Ramos (cell line): ENCODE measurements around the gene UGP2.

Experiments used
- in situ Hi-C: fragments of 300-500 bp; cut with MboI; formaldehyde crosslinking; loops from one replicate; pipeline ENCODE4 v1.14.3; 2022; ENCODE audit warnings: low sequenced_read_pairs; ENCODE audit not compliant: unreplicated experiment

Gene UGP2

GRCh38 chr2:63861220-63861822 lies 19.6 kb downstream of the UGP2 start:
- in situ Hi-C loops, result no loop called here

GRCh38 chr2:63862806-63863205 lies 21.1 kb downstream of the UGP2 start:
- in situ Hi-C loops, result no loop called here

GRCh38 chr2:63863707-63864106 lies 22.0 kb downstream of the UGP2 start:
- in situ Hi-C loops, result no loop called here

GRCh38 chr2:63865159-63865799 lies 23.6 kb downstream of the UGP2 start:
- in situ Hi-C loops, result no loop called here

GRCh38 chr2:63866009-63866709 lies 24.5 kb downstream of the UGP2 start:
- in situ Hi-C loops, result no loop called here

GRCh38 chr2:63870679-63871078 lies 29.0 kb downstream of the UGP2 start:
- in situ Hi-C loops, result no loop called here

GRCh38 chr2:63871864-63872263 lies 30.2 kb downstream of the UGP2 start:
- in situ Hi-C loops, result no loop called here

- in situ Hi-C loops, result no loop called here
These were observed 31.1 kb downstream of the UGP2 start for GRCh38 chr2:63872571-63873328.

GRCh38 chr2:63874204-63875130 lies 32.8 kb downstream of the UGP2 start:
- in situ Hi-C loops, result no loop called here

GRCh38 chr2:63875131-63875527 lies 33.4 kb downstream of the UGP2 start:
- in situ Hi-C loops, result no loop called here

- in situ Hi-C loops, result no loop called here
These were observed 34.0 kb downstream of the UGP2 start for GRCh38 chr2:63875559-63876245.

GRCh38 chr2:63876311-63876710 lies 34.6 kb downstream of the UGP2 start:
- in situ Hi-C loops, result no loop called here

- in situ Hi-C loops, result no loop called here
These were observed 36.8 kb downstream of the UGP2 start for GRCh38 chr2:63878486-63878885.

- in situ Hi-C loops, result loop anchor here (10.0 kb wide), 1 partner anchor 195 kb away; no protein-coding TSS in a partner anchor
These were observed 38.3 kb downstream of the UGP2 start for GRCh38 chr2:63879876-63880433.

- in situ Hi-C loops, result loop anchor here (10.0 kb wide), 1 partner anchor 196 kb away; no protein-coding TSS in a partner anchor
These were observed 38.9 kb downstream of the UGP2 start for GRCh38 chr2:63880625-63881024.

GRCh38 chr2:63881205-63881604 lies 39.5 kb downstream of the UGP2 start:
- in situ Hi-C loops, result loop anchor here (10.0 kb wide), 1 partner anchor 196 kb away; no protein-coding TSS in a partner anchor

GRCh38 chr2:63882395-63883105 lies 40.9 kb downstream of the UGP2 start:
- in situ Hi-C loops, result loop anchor here (10.0 kb wide), 1 partner anchor 198 kb away; no protein-coding TSS in a partner anchor

- in situ Hi-C loops, result loop anchor here (10.0 kb wide), 1 partner anchor 202 kb away; no protein-coding TSS in a partner anchor
These were observed 44.7 kb downstream of the UGP2 start for GRCh38 chr2:63886445-63886844.
